Hepatocyte (in vitro differentiated cells): ENCODE results near the gene CATSPER4. TPM values are rescaled to one million over a fixed set of nuclear protein-coding genes. Genes with fewer than 3 reads are reported as not detected.

ENCODE experiments used
- DNase-seq: peaks from one replicate; pipeline ENCODE4 v3.0.0-alpha.2; 2016; ENCODE audit warnings: low spot score
- H2AFZ ChIP-seq: fragments of 200-600 bp; sonication (generic); 2 replicates; pipeline ENCODE4 v1.6.0; 2016; ENCODE audit warnings: antibody characterized with exemption, mild to moderate bottlenecking
- H3K27ac ChIP-seq: fragments of 200-600 bp; sonication (generic); 2 replicates; pipeline ENCODE4 v1.5.1; 2016; ENCODE audit warnings: mild to moderate bottlenecking
- H3K27me3 ChIP-seq: fragments of 200-600 bp; sonication (generic); 2 replicates; pipeline ENCODE4 v1.6.1; 2016
- H3K36me3 ChIP-seq: fragments of 200-600 bp; sonication (generic); replicated peaks from 2 replicates; pipeline ENCODE4 v1.5.1; 2016; ENCODE audit warnings: low read depth; ENCODE audit not compliant: insufficient read depth
- H3K4me1 ChIP-seq: fragments of 200-600 bp; sonication (generic); 2 replicates; pipeline ENCODE4 v1.5.1; 2016; ENCODE audit warnings: mild to moderate bottlenecking, moderate library complexity; ENCODE audit not compliant: insufficient read depth
- H3K4me2 ChIP-seq: fragments of 200-600 bp; sonication (generic); 2 replicates; pipeline ENCODE4 v1.6.0; 2016
- H3K4me3 ChIP-seq: fragments of 200-600 bp; sonication (generic); 2 replicates; pipeline ENCODE4 v1.5.1; 2016; ENCODE audit warnings: mild to moderate bottlenecking
- H3K79me2 ChIP-seq: fragments of 200-600 bp; sonication (generic); 2 replicates; pipeline ENCODE4 v1.6.0; 2017; ENCODE audit warnings: mild to moderate bottlenecking
- H3K9me2 ChIP-seq: fragments of 200-600 bp; sonication (generic); replicated peaks from 2 replicates; pipeline ENCODE4 v1.6.0; 2017; ENCODE audit warnings: mild to moderate bottlenecking; ENCODE audit not compliant: insufficient read depth
- H3K9me3 ChIP-seq: fragments of 200-600 bp; sonication (generic); 2 replicates; pipeline ENCODE4 v1.5.1; 2016; ENCODE audit warnings: low read depth, mild to moderate bottlenecking
- H4K20me1 ChIP-seq: fragments of 200-600 bp; sonication (generic); 2 replicates; pipeline ENCODE4 v1.6.0; 2016; ENCODE audit warnings: mild to moderate bottlenecking; ENCODE audit not compliant: insufficient read depth, poor library complexity, severe bottlenecking
- CTCF ChIP-seq: fragments of 200-600 bp; sonication (generic); IDR thresholded peaks from 2 replicates; pipeline ENCODE4 v1.5.1; 2016; ENCODE audit warnings: antibody characterized with exemption, mild to moderate bottlenecking; ENCODE audit not compliant: poor library complexity
- EZH2 ChIP-seq: fragments of 200-600 bp; sonication (generic); IDR thresholded peaks from 2 replicates; pipeline ENCODE4 v1.6.1; 2016; ENCODE audit warnings: antibody characterized with exemption, mild to moderate bottlenecking, borderline replicate concordance
- EZH2phosphoT487 ChIP-seq: fragments of 200-600 bp; sonication (generic); IDR thresholded peaks from one replicate; pipeline ENCODE4 v1.6.1; 2018; ENCODE audit warnings: antibody characterized with exemption, mild to moderate bottlenecking, low read depth, moderate library complexity; ENCODE audit not compliant: unreplicated experiment, severe bottlenecking
- WGBS: methylation state at CpG from one replicate; pipeline ENCODE4 v1.1.6; 2016; ENCODE audit warnings: low lambda C conversion rate; ENCODE audit errors: missing lambda C conversion rate; 5-methylcytosine and 5-hydroxymethylcytosine counted together
- polyA plus RNA-seq: library from polyadenylated mRNA; unstranded; fragments of >200 nt; fragmentation: Nextera tagmentation; extraction: Ambion mirVana; gene quantifications from 2 replicates; pipeline ENCODE4 v1.2.1, GENCODE V29; 2016
- total RNA-seq: library from RNA; depleted of rRNA; stranded (reverse); fragments of >200 nt; gene quantifications from 2 replicates; pipeline ENCODE4 v1.2.3, GENCODE V29; 2014

Gene CATSPER4
- total and polyA plus RNA-seq, 2 experiments from 2014 or later = 0.07 TPM; not detected in 1

GRCh38 chr1:26145960-26146294 lies 44.5 kb upstream of the CATSPER4 start:
- Histone ChIP-seq H3K79me2 (no peaks in the 10 kb centered on the region), H3K9me2 (no peaks in the 10 kb centered on the region), H3K4me2 (no peak overlapping the region), H3K27me3 (no peaks in the 10 kb centered on the region), H3K4me1 (no peaks in the 10 kb centered on the region), H3K27ac (no peak overlapping the region), H4K20me1 (no peaks in the 10 kb centered on the region), H3K36me3 (no peaks in the 10 kb centered on the region), H2AFZ (no peak overlapping the region), H3K9me3 (no peaks in the 10 kb centered on the region), H3K4me3 (no peak overlapping the region)
- no peak for DNase-seq
- no peak for TF ChIP-seq EZH2phosphoT487
- TF ChIP-seq CTCF = no peak
- TF ChIP-seq EZH2 = no peak
- WGBS = 48% methylated on average over 6 of the region's 6 CpGs

GRCh38 chr1:26148887-26149286 lies 41.5 kb upstream of the CATSPER4 start:
- Histone ChIP-seq H2AFZ (no peak overlapping the region), H3K36me3 (no peaks in the 10 kb centered on the region), H3K27me3 (no peaks in the 10 kb centered on the region), H3K27ac (no peak overlapping the region), H3K4me3 (no peak overlapping the region), H3K79me2 (no peaks in the 10 kb centered on the region), H4K20me1 (no peaks in the 10 kb centered on the region), H3K9me3 (no peaks in the 10 kb centered on the region), H3K9me2 (no peaks in the 10 kb centered on the region), H3K4me1 (no peaks in the 10 kb centered on the region), H3K4me2 (no peak overlapping the region)
- DNase-seq = no peak
- TF ChIP-seq EZH2 (no peak), CTCF (no peak), EZH2phosphoT487 (no peak)

GRCh38 chr1:26153966-26154532 lies 36.4 kb upstream of the CATSPER4 start:
- 61% methylated on average over 5 of the region's 5 CpGs for WGBS
- TF ChIP-seq CTCF (no peak), EZH2 (no peak), EZH2phosphoT487 (no peak)
- DNase-seq = no peak
- Histone ChIP-seq H3K9me2 (no peaks in the 10 kb centered on the region), H3K9me3 (no peaks in the 10 kb centered on the region), H2AFZ (no peak overlapping the region), H3K4me1 (no peaks in the 10 kb centered on the region), H3K79me2 (no peaks in the 10 kb centered on the region), H4K20me1 (no peaks in the 10 kb centered on the region), H3K4me3 (no peak overlapping the region), H3K27me3 (peaks cover 16% of the 10 kb centered on the region), H3K36me3 (no peaks in the 10 kb centered on the region), H3K27ac (no peak overlapping the region), H3K4me2 (no peak overlapping the region)

- H3K27ac ChIP-seq = no peak overlapping the region
- DNase-seq = no peak
These were observed 35.7 kb upstream of the CATSPER4 start for GRCh38 chr1:26154750-26155149.

More at GRCh38 chr1:26154750-26155149, 35.7 kb upstream of the CATSPER4 start:
- WGBS = 37% methylated on average over 8 of the region's 9 CpGs
- Histone ChIP-seq H3K36me3 (no peaks in the 10 kb centered on the region), H3K27me3 (peaks cover 16% of the 10 kb centered on the region), H2AFZ (no peak overlapping the region), H3K4me1 (no peaks in the 10 kb centered on the region), H4K20me1 (no peaks in the 10 kb centered on the region), H3K4me2 (no peak overlapping the region), H3K9me3 (no peaks in the 10 kb centered on the region), H3K9me2 (no peaks in the 10 kb centered on the region), H3K4me3 (no peak overlapping the region), H3K79me2 (no peaks in the 10 kb centered on the region)
- no peak for TF ChIP-seq EZH2phosphoT487
- TF ChIP-seq EZH2 = no peak
- no peak for TF ChIP-seq CTCF
